ENCODE data around the gene CPO.

DNA sequence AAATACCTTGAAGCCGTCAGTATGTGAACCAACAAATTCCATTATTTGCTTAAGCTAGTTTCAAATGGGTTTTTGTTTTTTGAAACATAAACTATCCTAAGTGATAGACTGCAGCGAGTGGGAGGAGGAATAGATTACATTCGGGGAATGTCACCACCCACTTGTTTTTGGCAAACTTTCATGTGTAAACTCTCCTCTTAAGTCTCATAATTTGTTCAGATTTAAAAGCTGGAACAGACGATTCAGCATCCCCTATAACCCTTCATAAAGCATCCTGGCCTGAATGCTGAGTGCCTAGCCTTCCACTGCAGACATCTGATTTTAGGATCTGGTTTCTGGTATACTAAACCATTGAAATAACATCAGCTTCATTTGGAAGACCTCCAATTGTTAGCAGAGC lies 51.0 kb downstream of the CPO start:
- TF ChIP-seq, protein P1, sequence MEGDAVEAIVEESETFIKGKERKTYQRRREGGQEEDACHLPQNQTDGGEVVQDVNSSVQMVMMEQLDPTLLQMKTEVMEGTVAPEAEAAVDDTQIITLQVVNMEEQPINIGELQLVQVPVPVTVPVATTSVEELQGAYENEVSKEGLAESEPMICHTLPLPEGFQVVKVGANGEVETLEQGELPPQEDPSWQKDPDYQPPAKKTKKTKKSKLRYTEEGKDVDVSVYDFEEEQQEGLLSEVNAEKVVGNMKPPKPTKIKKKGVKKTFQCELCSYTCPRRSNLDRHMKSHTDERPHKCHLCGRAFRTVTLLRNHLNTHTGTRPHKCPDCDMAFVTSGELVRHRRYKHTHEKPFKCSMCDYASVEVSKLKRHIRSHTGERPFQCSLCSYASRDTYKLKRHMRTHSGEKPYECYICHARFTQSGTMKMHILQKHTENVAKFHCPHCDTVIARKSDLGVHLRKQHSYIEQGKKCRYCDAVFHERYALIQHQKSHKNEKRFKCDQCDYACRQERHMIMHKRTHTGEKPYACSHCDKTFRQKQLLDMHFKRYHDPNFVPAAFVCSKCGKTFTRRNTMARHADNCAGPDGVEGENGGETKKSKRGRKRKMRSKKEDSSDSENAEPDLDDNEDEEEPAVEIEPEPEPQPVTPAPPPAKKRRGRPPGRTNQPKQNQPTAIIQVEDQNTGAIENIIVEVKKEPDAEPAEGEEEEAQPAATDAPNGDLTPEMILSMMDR (IDR thresholded peaks at IDR 0.05 in 4 of 5, conservative IDR thresholded peaks at IDR 0.05 in 1 of 5), result no peak
- no peak for TF ChIP-seq POLR2A (IDR thresholded peaks at IDR 0.05)
